NCI-H2227 (cell line): ENCODE data around the gene WNK4.
"Not testable (repeated sequence)": the region's sequence is repeated elsewhere in the genome, so short reads cannot be mapped to it uniquely, and the experiment has no call there.

Experiments used
- DNase-seq: peaks from one replicate; lab custom pipeline; 2025; ENCODE audit not compliant: unreplicated experiment; lab: John Stamatoyannopoulos, UW

The WNK4 gene

DNA sequence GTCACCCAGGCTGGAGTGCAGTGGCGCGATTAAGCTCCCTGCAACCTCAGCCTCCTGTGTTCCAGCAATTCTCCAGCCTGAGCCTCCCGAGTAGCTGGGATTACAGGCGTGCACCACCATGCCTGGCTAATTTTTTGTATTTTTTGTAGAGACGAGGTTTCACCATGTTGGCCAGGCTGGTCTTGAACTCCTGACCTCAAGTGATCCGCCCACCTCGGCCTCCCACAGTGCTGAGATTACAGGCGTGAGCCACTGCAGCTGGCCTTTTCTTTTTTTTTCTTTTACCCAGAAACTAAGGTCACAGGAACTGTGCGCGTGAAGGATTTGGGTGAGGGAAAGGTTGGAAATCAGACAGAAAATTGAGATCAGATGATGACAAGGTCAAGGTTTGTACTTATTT, 10.4 kb upstream of the WNK4 start:
- DNase-seq = not testable (repeated sequence)

- DNase-seq = peak; percentile 13
Observed at GRCh38 chr17:42772945-42773289, 7.5 kb upstream of the WNK4 start.

DNA sequence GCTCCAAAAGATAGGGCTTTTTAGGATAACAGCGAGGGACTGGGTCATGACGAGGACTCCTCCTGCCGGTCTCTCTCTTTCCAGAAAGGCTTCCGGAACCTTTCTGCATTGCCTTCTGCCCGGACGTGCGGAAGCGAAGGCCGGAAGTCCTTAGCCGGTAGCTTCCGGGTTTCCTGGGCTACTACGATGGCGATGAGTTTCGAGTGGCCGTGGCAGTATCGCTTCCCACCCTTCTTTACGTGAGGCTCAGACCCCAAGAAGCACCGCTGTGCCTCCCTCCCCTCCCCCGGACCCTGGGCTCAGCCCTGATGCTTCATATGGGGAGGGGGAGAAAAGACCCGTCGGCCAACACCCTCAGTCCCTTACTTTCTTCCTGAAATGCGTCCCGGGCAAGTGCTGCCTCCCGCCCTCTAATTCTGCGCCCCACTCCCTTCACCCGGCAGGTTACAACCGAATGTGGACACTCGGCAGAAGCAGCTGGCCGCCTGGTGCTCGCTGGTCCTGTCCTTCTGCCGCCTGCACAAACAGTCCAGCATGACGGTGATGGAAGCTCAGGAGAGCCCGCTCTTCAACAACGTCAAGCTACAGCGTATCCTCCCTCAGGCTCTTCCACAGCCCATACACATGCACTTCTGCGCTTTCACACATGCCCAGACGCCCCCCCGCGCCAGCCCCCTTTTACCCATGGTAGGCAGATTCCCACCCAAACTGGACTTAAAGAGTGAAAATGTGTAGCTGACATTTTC, 6.9 kb upstream of the WNK4 start, which contains the start of gene VPS25:
Gene VPS25 (plus strand): TSS at position 160 of the 746 bp plus-strand sequence. CDS start 27 bp downstream, at position 187.
- peak; percentile 91 for DNase-seq

GRCh38 chr17:42774066-42774745, 6.2 kb upstream of the WNK4 start:
- DNase-seq = no peak

DNA sequence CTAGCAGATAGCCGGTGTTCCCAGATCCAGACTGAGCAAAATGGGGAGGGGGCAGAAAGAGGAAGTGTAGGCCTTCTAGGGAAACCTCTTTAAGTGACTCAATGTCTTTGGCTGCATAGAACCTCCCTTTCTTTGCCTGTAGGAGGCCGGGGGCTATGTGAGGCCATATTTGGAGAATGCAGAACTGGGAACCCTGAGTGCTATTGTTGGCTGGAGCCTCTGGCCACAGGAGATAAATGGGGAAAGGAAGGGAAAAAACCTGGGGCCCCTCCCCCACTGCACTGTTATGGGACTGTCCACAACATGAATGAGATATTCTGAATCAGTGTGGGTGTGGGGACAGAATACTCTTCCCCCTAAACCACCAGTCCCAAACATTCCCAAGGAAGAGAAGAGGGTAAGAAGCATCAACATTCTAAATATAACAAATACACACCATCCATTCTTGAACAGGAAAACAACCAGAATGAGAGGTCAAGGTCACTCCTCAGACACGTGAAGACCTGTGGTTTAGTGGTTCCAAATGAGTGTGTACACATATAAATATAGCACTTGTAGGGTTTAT, 4.8 kb upstream of the WNK4 start:
- DNase-seq = no peak

DNA sequence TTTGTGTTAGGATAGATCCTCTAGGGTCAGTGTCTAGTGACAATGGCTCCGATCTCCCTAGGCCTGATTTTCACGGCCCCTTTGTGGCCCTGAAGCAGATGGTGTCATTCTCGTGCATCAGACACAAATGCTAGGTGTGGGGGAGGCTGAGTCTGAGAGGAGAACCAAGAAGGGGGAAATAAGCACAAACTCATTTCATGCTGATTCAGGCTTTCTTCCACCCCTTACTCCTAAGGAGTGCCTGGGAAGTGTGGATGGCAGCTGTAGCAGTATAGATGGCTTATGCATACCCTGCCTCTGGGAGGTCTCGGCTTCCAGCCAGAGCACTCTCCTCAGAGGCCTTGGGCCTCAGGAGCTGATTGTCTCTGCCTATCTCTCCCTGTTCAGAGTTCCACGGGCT, 1.8 kb upstream of the WNK4 start:
- DNase-seq = no peak

DNA sequence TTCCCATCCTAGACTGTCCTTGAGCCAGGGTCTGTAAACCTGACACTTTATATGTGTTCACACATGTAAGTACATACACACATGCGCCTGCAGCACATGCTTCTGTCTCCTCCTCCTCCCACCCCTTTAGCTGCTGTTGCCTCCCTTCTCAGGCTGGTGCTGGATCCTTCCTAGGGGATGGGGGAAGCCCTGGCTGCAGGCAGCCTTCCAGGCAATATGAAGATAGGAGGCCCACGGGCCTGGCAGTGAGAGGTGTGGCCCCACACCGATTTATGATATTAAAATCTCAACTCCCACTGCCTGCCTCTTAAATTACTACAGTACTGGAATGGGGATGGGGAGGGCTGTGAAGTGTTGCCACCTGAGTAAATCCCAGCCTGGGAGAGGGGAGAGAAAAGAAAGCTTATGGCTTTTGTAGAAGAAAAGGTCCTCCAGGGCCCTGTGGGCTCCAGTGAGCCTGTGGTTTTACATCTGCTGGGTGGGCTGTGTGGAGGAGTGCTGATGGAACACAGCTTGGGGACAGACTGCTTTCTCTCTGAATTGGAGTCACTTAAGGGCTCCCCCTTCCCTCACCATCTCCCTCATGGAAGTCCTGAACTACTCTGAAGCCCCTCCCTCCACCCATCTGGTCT, 990 bp upstream of the WNK4 start:
- DNase-seq = no peak

DNA sequence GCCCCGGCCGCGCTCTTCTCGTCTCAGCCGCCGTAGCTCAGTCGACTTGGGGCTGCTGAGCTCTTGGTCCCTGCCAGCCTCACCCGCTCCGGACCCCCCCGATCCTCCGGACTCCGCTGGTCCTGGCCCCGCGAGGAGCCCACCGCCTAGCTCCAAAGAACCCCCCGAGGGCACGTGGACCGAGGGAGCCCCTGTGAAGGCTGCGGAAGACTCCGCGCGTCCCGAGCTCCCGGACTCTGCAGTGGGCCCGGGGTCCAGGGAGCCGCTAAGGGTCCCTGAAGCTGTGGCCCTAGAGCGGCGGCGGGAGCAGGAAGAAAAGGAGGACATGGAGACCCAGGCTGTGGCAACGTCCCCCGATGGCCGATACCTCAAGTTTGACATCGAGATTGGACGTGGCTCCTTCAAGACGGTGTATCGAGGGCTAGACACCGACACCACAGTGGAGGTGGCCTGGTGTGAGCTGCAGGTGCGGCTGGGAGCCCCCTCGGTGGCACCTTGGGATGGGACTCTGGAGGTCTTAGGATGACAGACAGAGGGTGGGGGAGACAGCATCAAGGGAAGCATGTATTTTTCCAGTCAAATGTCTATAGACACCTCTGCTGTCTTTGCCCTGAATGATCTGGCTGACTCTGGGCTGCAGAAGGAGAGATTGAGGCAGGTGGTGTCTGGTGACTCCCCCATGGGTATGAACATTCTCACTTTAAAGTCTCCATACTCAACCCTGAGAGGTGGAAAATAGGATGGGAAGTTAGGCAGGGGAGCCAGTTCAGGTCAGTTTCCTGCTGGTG, 635 bp downstream of the WNK4 start:
- DNase-seq = no peak

- no peak for DNase-seq
Observed at GRCh38 chr17:42781639-42782165, 1.3 kb downstream of the WNK4 start.

DNA sequence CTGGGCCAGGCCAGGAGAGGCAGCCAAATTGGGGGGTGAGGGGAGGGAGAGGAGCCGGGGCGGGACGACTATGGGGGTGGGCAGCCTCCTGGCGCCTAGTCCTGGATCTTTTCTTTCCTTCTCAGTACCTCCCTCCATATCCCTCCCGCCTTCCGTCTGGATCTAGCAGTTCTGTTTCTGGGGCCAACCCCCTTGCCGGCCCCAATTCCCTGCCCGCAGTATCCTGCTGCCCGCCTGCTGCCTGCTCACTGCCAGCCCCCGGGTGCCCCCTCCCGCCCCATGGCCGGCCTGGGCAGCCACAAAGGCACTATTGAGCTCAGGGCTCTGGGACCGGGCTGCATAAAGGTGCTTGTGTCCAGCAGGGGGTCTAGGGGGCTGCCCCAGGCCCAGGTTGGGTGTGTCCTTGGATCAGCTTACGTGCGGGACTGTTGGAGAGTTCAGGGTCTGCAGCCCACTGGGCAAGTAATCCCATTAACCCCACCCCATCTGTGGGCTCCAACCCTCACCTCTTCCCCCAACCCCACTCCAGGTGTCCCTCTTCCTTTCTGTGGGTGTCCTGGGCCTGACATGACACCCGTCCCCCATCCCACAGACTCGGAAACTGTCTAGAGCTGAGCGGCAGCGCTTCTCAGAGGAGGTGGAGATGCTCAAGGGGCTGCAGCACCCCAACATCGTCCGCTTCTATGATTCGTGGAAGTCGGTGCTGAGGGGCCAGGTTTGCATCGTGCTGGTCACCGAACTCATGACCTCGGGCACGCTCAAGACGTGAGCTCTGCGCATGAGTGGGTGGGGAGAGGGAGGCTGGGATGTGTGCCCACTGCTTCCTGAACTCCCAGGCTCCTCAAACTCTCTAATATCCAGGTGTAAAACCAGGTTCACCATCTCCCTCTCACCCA, 2.0 kb downstream of the WNK4 start:
- no peak for DNase-seq

DNA sequence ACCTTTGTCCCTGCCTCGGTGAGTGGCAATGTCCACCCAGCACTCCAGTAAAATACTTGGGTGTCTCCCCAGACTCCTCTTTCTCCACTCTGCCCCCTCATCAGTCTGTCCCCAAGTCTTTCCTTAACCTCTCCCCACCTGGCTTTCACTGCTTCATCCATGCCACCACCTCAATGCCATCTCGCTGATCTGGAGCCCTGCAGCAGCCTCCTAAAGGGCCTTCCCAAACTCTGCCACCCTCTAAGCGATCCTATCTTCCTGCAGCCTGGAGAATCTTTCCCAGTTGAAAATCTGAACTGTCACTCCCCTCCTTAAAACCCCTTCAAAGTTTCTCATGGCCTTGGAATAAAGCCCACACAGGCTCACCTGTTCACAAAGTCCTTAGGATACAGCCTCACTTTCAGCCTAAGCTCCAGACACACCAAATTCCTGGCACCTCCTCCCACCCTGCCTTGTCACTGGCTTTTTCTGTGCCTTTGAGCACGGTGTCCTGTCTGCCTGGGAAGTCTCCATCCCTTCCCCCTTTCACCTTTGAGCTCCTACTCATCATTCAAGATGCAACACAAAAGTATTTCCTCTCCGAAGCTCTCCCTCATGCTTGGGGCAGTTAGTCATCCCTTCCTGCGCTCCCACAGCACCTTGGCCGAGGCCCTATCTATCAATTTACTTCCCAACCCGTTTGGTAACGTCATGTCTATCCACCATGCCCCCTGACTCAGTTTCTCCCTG, 2.8 kb downstream of the WNK4 start:
- no peak for DNase-seq

- DNase-seq = no peak
Observed at GRCh38 chr17:42783791-42784138, 3.4 kb downstream of the WNK4 start.

- DNase-seq = no peak
Observed at GRCh38 chr17:42784409-42784808, 4.0 kb downstream of the WNK4 start.

GRCh38 chr17:42784811-42785592, 4.6 kb downstream of the WNK4 start:
- no peak for DNase-seq

DNA sequence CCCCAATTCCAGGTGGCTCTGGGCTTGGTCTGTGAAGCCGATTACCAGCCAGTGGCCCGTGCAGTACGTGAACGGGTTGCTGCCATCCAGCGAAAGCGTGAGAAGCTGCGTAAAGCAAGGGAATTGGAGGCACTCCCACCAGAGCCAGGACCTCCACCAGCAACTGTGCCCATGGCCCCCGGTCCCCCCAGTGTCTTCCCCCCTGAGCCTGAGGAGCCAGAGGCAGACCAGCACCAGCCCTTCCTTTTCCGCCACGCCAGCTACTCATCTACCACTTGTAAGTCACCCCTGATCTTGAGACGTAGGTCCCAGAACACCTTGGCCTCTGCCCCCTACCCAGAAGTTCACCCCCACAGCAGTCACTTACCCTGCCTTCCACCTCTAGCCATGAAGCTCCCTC, 6.9 kb downstream of the WNK4 start:
- no peak for DNase-seq

- no peak for DNase-seq
Observed at GRCh38 chr17:42791948-42792347, 11.5 kb downstream of the WNK4 start.

GRCh38 chr17:42792545-42792944, 12.1 kb downstream of the WNK4 start:
- no peak for DNase-seq

GRCh38 chr17:42795061-42795460, 14.7 kb downstream of the WNK4 start:
- no peak for DNase-seq

DNA sequence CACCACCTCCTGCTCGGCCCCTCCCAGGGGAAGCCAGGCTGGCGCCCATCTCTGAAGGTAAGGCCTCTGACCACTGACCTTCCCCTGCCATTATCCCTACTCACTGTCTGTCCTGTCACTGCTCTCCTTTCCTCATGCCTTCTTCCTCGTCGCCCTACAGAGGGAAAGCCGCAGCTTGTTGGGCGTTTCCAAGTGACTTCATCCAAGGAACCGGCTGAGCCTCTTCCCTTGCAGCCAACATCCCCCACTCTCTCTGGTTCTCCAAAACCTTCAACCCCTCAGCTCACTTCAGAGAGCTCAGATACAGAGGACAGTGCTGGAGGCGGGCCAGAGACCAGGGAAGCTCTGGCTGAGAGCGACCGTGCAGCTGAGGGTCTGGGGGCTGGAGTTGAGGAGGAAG, 15.1 kb downstream of the WNK4 start:
- DNase-seq = no peak
